Neural cell (in vitro differentiated cells): ENCODE measurements around the gene IPO11. TPM values are rescaled to one million over a fixed set of nuclear protein-coding genes. Genes with fewer than 3 reads are reported as not detected.

Experiments
- H2AFZ ChIP-seq: fragments of 200-600, 300-800 bp; sonication (generic), shearing (Covaris generic); 2 replicates; pipeline ENCODE4 v1.6.0; 2014; ENCODE audit warnings: low read depth, mild to moderate bottlenecking, antibody characterized with exemption, low read length, moderate library complexity
- H3F3A ChIP-seq: fragments of 200-600 bp; shearing (Covaris generic); 2 replicates; pipeline ENCODE4 v1.6.1; 2016; ENCODE audit warnings: mild to moderate bottlenecking, moderate library complexity, mixed read lengths, antibody characterized with exemption, low read length; ENCODE audit not compliant: insufficient read depth, poor library complexity, severe bottlenecking
- H3K27ac ChIP-seq: fragments of 200-600, 300-800 bp; sonication (generic), shearing (Covaris generic); 2 replicates; pipeline ENCODE4 v1.5.1; 2014; ENCODE audit warnings: mild to moderate bottlenecking, low read length, moderate library complexity
- H3K27me3 ChIP-seq: fragments of 300-800, 200-600 bp; sonication (generic), shearing (Covaris generic); 2 replicates; pipeline ENCODE4 v1.6.0; 2014; ENCODE audit warnings: mild to moderate bottlenecking, low read depth, low read length, moderate library complexity; ENCODE audit not compliant: insufficient read depth
- H3K36me3 ChIP-seq: fragments of 300-800, 200-600 bp; sonication (generic), shearing (Covaris generic); 2 replicates; pipeline ENCODE4 v1.5.1; 2014; ENCODE audit warnings: mild to moderate bottlenecking, antibody characterized with exemption, low read length, moderate library complexity; ENCODE audit not compliant: insufficient read depth
- H3K4me2 ChIP-seq: fragments of 300-800, 200-600 bp; sonication (generic), shearing (Covaris generic); 2 replicates; pipeline ENCODE4 v1.6.0; 2014; ENCODE audit warnings: mild to moderate bottlenecking, low read length
- H3K4me3 ChIP-seq: fragments of 300-800, 200-600 bp; sonication (generic), shearing (Covaris generic); 2 replicates; pipeline ENCODE4 v1.5.1; 2014; ENCODE audit warnings: mild to moderate bottlenecking, low read length, moderate library complexity
- H3K79me2 ChIP-seq: fragments of 200-600 bp; shearing (Covaris generic); replicated peaks from 2 replicates; pipeline ENCODE4 v1.6.0; 2014; ENCODE audit warnings: mild to moderate bottlenecking, low read length, moderate library complexity; ENCODE audit not compliant: insufficient read depth
- H3K9ac ChIP-seq: fragments of 300-800, 200-600 bp; sonication (generic), shearing (Covaris generic); 2 replicates; pipeline ENCODE4 v1.6.1; 2016; ENCODE audit warnings: mild to moderate bottlenecking, low read length, mixed read lengths
- H3K9me2 ChIP-seq: fragments of 200-600 bp; shearing (Covaris generic); 2 replicates; pipeline ENCODE4 v1.6.1; 2016; ENCODE audit warnings: mild to moderate bottlenecking, low read length, mixed read lengths; ENCODE audit not compliant: insufficient read depth
- H3K9me3 ChIP-seq: fragments of 200-600, 300-800 bp; sonication (generic), shearing (Covaris generic); 2 replicates; pipeline ENCODE4 v1.6.1; 2016; ENCODE audit warnings: mild to moderate bottlenecking, mixed run types, low read length, moderate library complexity, mixed read lengths
- H4K20me1 ChIP-seq: fragments of 200-600 bp; shearing (Covaris generic); 2 replicates; pipeline ENCODE4 v1.6.1; 2016; ENCODE audit warnings: mild to moderate bottlenecking, mixed run types; ENCODE audit not compliant: insufficient read depth
- CTCF ChIP-seq: fragments of 450-650 bp; IDR thresholded peaks from 2 replicates; pipeline ENCODE4 v1.5.1; 2014; ENCODE audit warnings: antibody characterized with exemption, mild to moderate bottlenecking, moderate library complexity; ENCODE audit not compliant: poor library complexity, severe bottlenecking
- EP300 ChIP-seq: fragments of 450-650 bp; conservative IDR thresholded peaks from 2 replicates; pipeline ENCODE4 v1.6.1; 2014; ENCODE audit warnings: antibody characterized with exemption, mild to moderate bottlenecking, moderate library complexity; ENCODE audit not compliant: poor library complexity, severe bottlenecking
- EZH2 ChIP-seq: fragments of 200-600, 300-800 bp; shearing (Covaris generic), sonication (generic); IDR thresholded peaks from 2 replicates; pipeline ENCODE4 v1.6.1; 2014; ENCODE audit warnings: antibody characterized with exemption, low read length, borderline replicate concordance, mild to moderate bottlenecking; ENCODE audit not compliant: insufficient read depth, poor library complexity, severe bottlenecking
- MXI1 ChIP-seq: fragments of 450-650 bp; conservative IDR thresholded peaks from 2 replicates; pipeline ENCODE4 v1.6.1; 2014; ENCODE audit warnings: antibody characterized with exemption, mild to moderate bottlenecking; ENCODE audit not compliant: poor library complexity, severe bottlenecking
- POLR2AphosphoS5 ChIP-seq: IDR thresholded peaks from 2 replicates; pipeline ENCODE4 v1.6.1; 2012
- RAD21 ChIP-seq: fragments of 450-650 bp; conservative IDR thresholded peaks from 2 replicates; pipeline ENCODE4 v1.6.1; 2014; ENCODE audit warnings: antibody characterized with exemption, mild to moderate bottlenecking, moderate library complexity
- REST ChIP-seq: IDR thresholded peaks from 2 replicates; pipeline ENCODE4 v1.6.1; 2012; ENCODE audit warnings: borderline replicate concordance
- SMC3 ChIP-seq: fragments of 450-650 bp; conservative IDR thresholded peaks from 2 replicates; pipeline ENCODE4 v1.6.1; 2014; ENCODE audit warnings: antibody characterized with exemption, mild to moderate bottlenecking, moderate library complexity; ENCODE audit not compliant: poor library complexity
- TAF1 ChIP-seq: IDR thresholded peaks from 2 replicates; pipeline ENCODE4 v1.6.1; 2012; ENCODE audit warnings: low read depth
- polyA plus RNA-seq: library from polyadenylated mRNA; depleted of rRNA; stranded (reverse); fragments of >200 nt; gene quantifications from 2 replicates; pipeline ENCODE4 v1.2.3, GENCODE V29; 2014

Gene IPO11
- polyA plus RNA-seq, 1 donor from 2014 or later, result 12.5 TPM

- H3K79me2 ChIP-seq, result no peaks in the 10 kb centered on the region
- no peaks in the 10 kb centered on the region for H3K9me2 ChIP-seq
- no peak overlapping the region for H2AFZ ChIP-seq
- no peak overlapping the region for H3K9ac ChIP-seq
- TF ChIP-seq EP300 (no peak), SMC3 (no peak), MXI1 (no peak), TAF1 (no peak), CTCF (no peak)
- H4K20me1 ChIP-seq, result no peaks in the 10 kb centered on the region
- no peak overlapping the region for H3K4me2 ChIP-seq
- no peaks in the 10 kb centered on the region for H3F3A ChIP-seq
- peaks cover 6% of the 10 kb centered on the region for H3K36me3 ChIP-seq
- no peak overlapping the region for H3K27ac ChIP-seq
- no peak overlapping the region for H3K4me3 ChIP-seq
- H3K27me3 ChIP-seq, result no peaks in the 10 kb centered on the region
- no peaks in the 10 kb centered on the region for H3K9me3 ChIP-seq
These were observed 25.7 kb upstream of the IPO11 start for GRCh38 chr5:62386824-62387223.

GRCh38 chr5:62395210-62395950 lies 17.2 kb upstream of the IPO11 start:
- Histone ChIP-seq H2AFZ (no peak overlapping the region), H3K4me2 (no peak overlapping the region), H3K9me2 (no peaks in the 10 kb centered on the region), H3K27me3 (no peaks in the 10 kb centered on the region), H3K9ac (no peak overlapping the region), H3F3A (no peaks in the 10 kb centered on the region), H3K36me3 (no peaks in the 10 kb centered on the region), H3K27ac (no peak overlapping the region), H3K4me3 (no peak overlapping the region), H4K20me1 (no peaks in the 10 kb centered on the region), H3K9me3 (no peaks in the 10 kb centered on the region), H3K79me2 (no peaks in the 10 kb centered on the region)
- no peak for TF ChIP-seq REST
- no peak for TF ChIP-seq EZH2
- no peak for TF ChIP-seq RAD21
- no peak for TF ChIP-seq TAF1
- TF ChIP-seq MXI1, result no peak
- no peak for TF ChIP-seq CTCF
- TF ChIP-seq POLR2AphosphoS5, result no peak
